HG03066 (cell line): Measurements from ENCODE around the gene SLC9A4.

ENCODE experiments used
- ATAC-seq: cut with Tn5 transposase; IDR thresholded peaks from one replicate; pipeline ENCODE4 v1.9.1; 2021; ENCODE audit warnings: low read depth; ENCODE audit not compliant: unreplicated experiment

SLC9A4 gene

GRCh38 chr2:102453501-102453900 is 19.5 kb upstream of the SLC9A4 start:
- ATAC-seq = no peak

- no peak for ATAC-seq
Measured at GRCh38 chr2:102455061-102455670, 17.9 kb upstream of the SLC9A4 start.

GRCh38 chr2:102460467-102460866 is 12.6 kb upstream of the SLC9A4 start:
- no peak for ATAC-seq

GRCh38 chr2:102461188-102461587 is 11.8 kb upstream of the SLC9A4 start:
- no peak for ATAC-seq

- no peak for ATAC-seq
Measured at GRCh38 chr2:102463160-102463559, 9.9 kb upstream of the SLC9A4 start.

- no peak for ATAC-seq
Measured at GRCh38 chr2:102470168-102470567, 2.9 kb upstream of the SLC9A4 start.

- no peak for ATAC-seq
Measured at GRCh38 chr2:102473631-102474030, 605 bp downstream of the SLC9A4 start.

GRCh38 chr2:102474785-102475184 is 1.8 kb downstream of the SLC9A4 start:
- no peak for ATAC-seq

- ATAC-seq = no peak
Measured at GRCh38 chr2:102478686-102479470, 5.9 kb downstream of the SLC9A4 start.

GRCh38 chr2:102480285-102481195 is 7.5 kb downstream of the SLC9A4 start:
- no peak for ATAC-seq

GRCh38 chr2:102481931-102482330 is 8.9 kb downstream of the SLC9A4 start:
- no peak for ATAC-seq

GRCh38 chr2:102483086-102483485 is 10.1 kb downstream of the SLC9A4 start:
- no peak for ATAC-seq

GRCh38 chr2:102484310-102485061 is 11.5 kb downstream of the SLC9A4 start:
- no peak for ATAC-seq

GRCh38 chr2:102485147-102485785 is 12.2 kb downstream of the SLC9A4 start:
- ATAC-seq = no peak

- no peak for ATAC-seq
Measured at GRCh38 chr2:102486941-102487702, 14.1 kb downstream of the SLC9A4 start.

GRCh38 chr2:102487761-102488462 is 14.9 kb downstream of the SLC9A4 start:
- ATAC-seq = no peak

GRCh38 chr2:102489646-102490045 is 16.6 kb downstream of the SLC9A4 start:
- no peak for ATAC-seq

GRCh38 chr2:102492006-102492405 is 19.0 kb downstream of the SLC9A4 start:
- no peak for ATAC-seq

GRCh38 chr2:102494570-102494969 is 21.5 kb downstream of the SLC9A4 start:
- no peak for ATAC-seq
